ENCODE results near the gene ZNF514.

The ZNF514 gene

GRCh38 chr2:95109260-95109659, 50.4 kb downstream of the ZNF514 start:
- H4K8ac ChIP-seq (ENCODE audit: low read length), result no peak overlapping the region
- peaks cover 36 to 96% of the 10 kb centered on the region in 2 experiments for H3K36me3 ChIP-seq (ENCODE audit: control insufficient read depth in 1 of 2, insufficient read depth in 2 of 2, low read depth in 1 of 2, low read length in 2 of 2)
- no peak overlapping the region for H2BK120ac ChIP-seq (ENCODE audit: low read depth, low read length)
- no peak overlapping the region for H2BK12ac ChIP-seq (ENCODE audit: low read length in 2 of 2)
- no peak overlapping the region for H2BK5ac ChIP-seq (ENCODE audit: low read depth, low read length, poor library complexity, severe bottlenecking)
- no peak overlapping the region for H3K9ac ChIP-seq (ENCODE audit: low read length)
- H3K27ac ChIP-seq (ENCODE audit: low read length, poor library complexity, severe bottlenecking), result no peak overlapping the region
- no peak overlapping the region for H3K4me2 ChIP-seq (ENCODE audit: low read length, poor library complexity, severe bottlenecking)
- H4K91ac ChIP-seq (ENCODE audit: low read length), result no peak overlapping the region
- no peak overlapping the region for H2AK5ac ChIP-seq (ENCODE audit: low read length, severe bottlenecking)
- DNase-seq, result no peak
- no peak overlapping the region for H3K14ac ChIP-seq (ENCODE audit: low read length in 2 of 2)
- WGBS, result 93% methylated on average over 4 of the region's 6 CpGs
- H3K4ac ChIP-seq (ENCODE audit: low read depth in 1 of 2, low read length in 2 of 2), result no peak overlapping the region
- H3K4me1 ChIP-seq (ENCODE audit: control insufficient read depth, insufficient read depth, low read depth, low read length), result no peaks in the 10 kb centered on the region
- H3K27me3 ChIP-seq (ENCODE audit: control insufficient read depth in 1 of 2, insufficient read depth in 1 of 2, low read length in 2 of 2), result no peaks in the 10 kb centered on the region
- no peak overlapping the region for H3K4me3 ChIP-seq (ENCODE audit: insufficient read depth in 1 of 2, low read depth in 1 of 2, low read length in 2 of 2)
- H3K18ac ChIP-seq (ENCODE audit: low read depth in 1 of 2, low read length in 2 of 2), result no peak overlapping the region
- H3K23ac ChIP-seq (ENCODE audit: low read length in 2 of 2), result no peak overlapping the region
- H3K79me1 ChIP-seq (replicated peaks; ENCODE audit: low read length, poor library complexity, severe bottlenecking), result peaks cover 32% of the 10 kb centered on the region
- H2AFZ ChIP-seq (ENCODE audit: low read depth, low read length), result no peak overlapping the region
- no peaks in the 10 kb centered on the region for H3K9me3 ChIP-seq (ENCODE audit: control insufficient read depth, low read length)
- H2BK15ac ChIP-seq (ENCODE audit: low read depth, poor library complexity, severe bottlenecking), result no peak overlapping the region

- no peaks in the 10 kb centered on the region for H3K27me3 ChIP-seq (ENCODE audit: control insufficient read depth in 1 of 2, insufficient read depth in 1 of 2, low read length in 2 of 2)
- no peak overlapping the region for H4K8ac ChIP-seq (ENCODE audit: low read length)
- no peak overlapping the region for H3K4ac ChIP-seq (ENCODE audit: low read depth in 1 of 2, low read length in 2 of 2)
- DNase-seq, result no peak
- H4K91ac ChIP-seq (ENCODE audit: low read length), result no peak overlapping the region
- H3K18ac ChIP-seq (ENCODE audit: low read depth in 1 of 2, low read length in 2 of 2), result no peak overlapping the region
- no peak overlapping the region for H3K23ac ChIP-seq (ENCODE audit: low read length in 2 of 2)
- H3K4me3 ChIP-seq (ENCODE audit: insufficient read depth in 1 of 2, low read depth in 1 of 2, low read length in 2 of 2), result no peak overlapping the region
- peaks cover 30 to 100% of the 10 kb centered on the region in 2 experiments for H3K36me3 ChIP-seq (ENCODE audit: control insufficient read depth in 1 of 2, insufficient read depth in 2 of 2, low read depth in 1 of 2, low read length in 2 of 2)
- no peak overlapping the region for H2BK15ac ChIP-seq (ENCODE audit: low read depth, poor library complexity, severe bottlenecking)
- H3K9me3 ChIP-seq (ENCODE audit: control insufficient read depth, low read length), result no peaks in the 10 kb centered on the region
- H2AK5ac ChIP-seq (ENCODE audit: low read length, severe bottlenecking), result no peak overlapping the region
- H3K79me1 ChIP-seq (replicated peaks; ENCODE audit: low read length, poor library complexity, severe bottlenecking), result peaks cover 28% of the 10 kb centered on the region
- H2BK120ac ChIP-seq (ENCODE audit: low read depth, low read length), result no peak overlapping the region
- no peak overlapping the region for H3K14ac ChIP-seq (ENCODE audit: low read length in 2 of 2)
- H3K9ac ChIP-seq (ENCODE audit: low read length), result no peak overlapping the region
- no peaks in the 10 kb centered on the region for H3K4me1 ChIP-seq (ENCODE audit: control insufficient read depth, insufficient read depth, low read depth, low read length)
- no peak overlapping the region for H3K4me2 ChIP-seq (ENCODE audit: low read length, poor library complexity, severe bottlenecking)
- H2BK5ac ChIP-seq (ENCODE audit: low read depth, low read length, poor library complexity, severe bottlenecking), result no peak overlapping the region
- WGBS, result 94% methylated on average over 2 of the region's 2 CpGs
- no peak overlapping the region for H3K27ac ChIP-seq (ENCODE audit: low read length, poor library complexity, severe bottlenecking)
- no peak overlapping the region for H2BK12ac ChIP-seq (ENCODE audit: low read length in 2 of 2)
- H2AFZ ChIP-seq (ENCODE audit: low read depth, low read length), result no peak overlapping the region
Measured at GRCh38 chr2:95106081-95106480, 53.6 kb downstream of the ZNF514 start.

- no peak overlapping the region for H3K23ac ChIP-seq (ENCODE audit: low read length in 2 of 2)
- H3K4me3 ChIP-seq (ENCODE audit: insufficient read depth in 1 of 2, low read depth in 1 of 2, low read length in 2 of 2), result no peak overlapping the region
- no peak overlapping the region for H3K9ac ChIP-seq (ENCODE audit: low read length)
- no peak overlapping the region for H4K91ac ChIP-seq (ENCODE audit: low read length)
- H2AK5ac ChIP-seq (ENCODE audit: low read length, severe bottlenecking), result no peak overlapping the region
- no peak overlapping the region for H2BK15ac ChIP-seq (ENCODE audit: low read depth, poor library complexity, severe bottlenecking)
- no peak overlapping the region for H4K8ac ChIP-seq (ENCODE audit: low read length)
- no peak overlapping the region for H2AFZ ChIP-seq (ENCODE audit: low read depth, low read length)
- 98% methylated on average over 8 of the region's 8 CpGs for WGBS
- H3K4ac ChIP-seq (ENCODE audit: low read depth in 1 of 2, low read length in 2 of 2), result no peak overlapping the region
- no peaks in the 10 kb centered on the region for H3K27me3 ChIP-seq (ENCODE audit: control insufficient read depth in 1 of 2, insufficient read depth in 1 of 2, low read length in 2 of 2)
- H3K14ac ChIP-seq (ENCODE audit: low read length in 2 of 2), result no peak overlapping the region
- no peaks in the 10 kb centered on the region for H3K4me1 ChIP-seq (ENCODE audit: control insufficient read depth, insufficient read depth, low read depth, low read length)
- no peak for DNase-seq
- H3K27ac ChIP-seq (ENCODE audit: low read length, poor library complexity, severe bottlenecking), result no peak overlapping the region
- no peak overlapping the region for H3K18ac ChIP-seq (ENCODE audit: low read depth in 1 of 2, low read length in 2 of 2)
- H3K79me1 ChIP-seq (replicated peaks; ENCODE audit: low read length, poor library complexity, severe bottlenecking), result peaks cover 21% of the 10 kb centered on the region
- no peak overlapping the region for H2BK12ac ChIP-seq (ENCODE audit: low read length in 2 of 2)
- H3K4me2 ChIP-seq (ENCODE audit: low read length, poor library complexity, severe bottlenecking), result no peak overlapping the region
- H2BK5ac ChIP-seq (ENCODE audit: low read depth, low read length, poor library complexity, severe bottlenecking), result no peak overlapping the region
- peaks cover 30 to 100% of the 10 kb centered on the region in 2 experiments for H3K36me3 ChIP-seq (ENCODE audit: control insufficient read depth in 1 of 2, insufficient read depth in 2 of 2, low read depth in 1 of 2, low read length in 2 of 2)
- H2BK120ac ChIP-seq (ENCODE audit: low read depth, low read length), result no peak overlapping the region
- no peaks in the 10 kb centered on the region for H3K9me3 ChIP-seq (ENCODE audit: control insufficient read depth, low read length)
Measured at GRCh38 chr2:95104606-95105005, 55.0 kb downstream of the ZNF514 start.

GRCh38 chr2:95099910-95100309, 59.7 kb downstream of the ZNF514 start:
- peaks cover 5% of the 10 kb centered on the region for H3K79me1 ChIP-seq (replicated peaks; ENCODE audit: low read length, poor library complexity, severe bottlenecking)
- no peak overlapping the region for H4K8ac ChIP-seq (ENCODE audit: low read length)
- peaks cover 16 to 60% of the 10 kb centered on the region in 2 experiments for H3K36me3 ChIP-seq (ENCODE audit: control insufficient read depth in 1 of 2, insufficient read depth in 2 of 2, low read depth in 1 of 2, low read length in 2 of 2)
- H3K9me3 ChIP-seq (ENCODE audit: control insufficient read depth, low read length), result no peaks in the 10 kb centered on the region
- no peak overlapping the region for H3K4me3 ChIP-seq (ENCODE audit: insufficient read depth in 1 of 2, low read depth in 1 of 2, low read length in 2 of 2)
- H3K23ac ChIP-seq (ENCODE audit: low read length in 2 of 2), result no peak overlapping the region
- no peak overlapping the region for H3K27ac ChIP-seq (ENCODE audit: low read length, poor library complexity, severe bottlenecking)
- no peak overlapping the region for H3K18ac ChIP-seq (ENCODE audit: low read depth in 1 of 2, low read length in 2 of 2)
- no peak overlapping the region for H3K4ac ChIP-seq (ENCODE audit: low read depth in 1 of 2, low read length in 2 of 2)
- no peaks in the 10 kb centered on the region for H3K4me1 ChIP-seq (ENCODE audit: control insufficient read depth, insufficient read depth, low read depth, low read length)
- no peak overlapping the region for H2BK15ac ChIP-seq (ENCODE audit: low read depth, poor library complexity, severe bottlenecking)
- H3K9ac ChIP-seq (ENCODE audit: low read length), result no peak overlapping the region
- no peak overlapping the region for H2AK5ac ChIP-seq (ENCODE audit: low read length, severe bottlenecking)
- no peak overlapping the region for H3K14ac ChIP-seq (ENCODE audit: low read length in 2 of 2)
- no peak overlapping the region for H2BK12ac ChIP-seq (ENCODE audit: low read length in 2 of 2)
- no peak overlapping the region for H3K4me2 ChIP-seq (ENCODE audit: low read length, poor library complexity, severe bottlenecking)
- no peak for DNase-seq
- H4K91ac ChIP-seq (ENCODE audit: low read length), result no peak overlapping the region
- no peak overlapping the region for H2BK120ac ChIP-seq (ENCODE audit: low read depth, low read length)
- no peaks in the 10 kb centered on the region for H3K27me3 ChIP-seq (ENCODE audit: control insufficient read depth in 1 of 2, insufficient read depth in 1 of 2, low read length in 2 of 2)
- H2BK5ac ChIP-seq (ENCODE audit: low read depth, low read length, poor library complexity, severe bottlenecking), result no peak overlapping the region
- no peak overlapping the region for H2AFZ ChIP-seq (ENCODE audit: low read depth, low read length)
- WGBS, result 100% methylated on average over 2 of the region's 2 CpGs

All from mesenchymal stem cell (in vitro differentiated cells and primary cell).